Esophagus squamous epithelium (tissue), 5 donors: Measurements from ENCODE around the gene GNB3. TPM values are rescaled to one million over a fixed set of nuclear protein-coding genes. Genes with fewer than 3 reads are reported as not detected.
A peak's percentile ranks its signal among the peaks of the same experiment; 100 is the strongest.

Source experiments
- DNase-seq: peaks from one replicate; lab custom pipeline; 2025; lab: John Stamatoyannopoulos, UW
- H3K27ac ChIP-seq, 4 donors: fragments of 200-600 bp; sonication (generic); one replicate each; pipeline ENCODE4 v1.5.1; 2016 to 2019; ENCODE audit warnings: mild to moderate bottlenecking in 1 of 4
- H3K27me3 ChIP-seq, 4 donors: fragments of 200-600 bp; sonication (generic); 1 replicate in 3 of 4; 2 replicates in 1 of 4; pipeline versions ENCODE4 v1.5.1 to v1.6.0; 2017 to 2021; ENCODE audit warnings: antibody characterized with exemption in 1 of 4
- H3K36me3 ChIP-seq, 3 donors: fragments of 200-600 bp; sonication (generic); one replicate each; pipeline ENCODE4 v1.5.1; 2016 to 2019
- H3K4me1 ChIP-seq, 3 donors: fragments of 200-600 bp; sonication (generic); one replicate each; pipeline ENCODE4 v1.5.1; 2017 to 2019
- H3K4me3 ChIP-seq, 4 donors: fragments of 200-600 bp; sonication (generic); 1 replicate in 3 of 4; 2 replicates in 1 of 4; pipeline ENCODE4 v1.5.1; 2016 to 2019; ENCODE audit warnings: mild to moderate bottlenecking in 2 of 4, moderate library complexity in 1 of 4
- H3K9me3 ChIP-seq, 3 donors: fragments of 200-600 bp; sonication (generic); one replicate each; pipeline ENCODE4 v1.5.1; 2016 to 2019
- POLR2A ChIP-seq, 4 donors: fragments of 450-650 bp; IDR thresholded peaks; one replicate each; pipeline ENCODE4 v1.6.1; 2017; ENCODE audit warnings: antibody characterized with exemption in 4 of 4, mild to moderate bottlenecking in 4 of 4, moderate library complexity in 3 of 4
- WGBS, 2 donors: methylation state at CpG; one replicate each; pipeline ENCODE4 v1.1.5; 2018; 5-methylcytosine and 5-hydroxymethylcytosine counted together
- intact Hi-C: fragments of 100-400 bp; cut with DNase I; formaldehyde crosslinking; loops from one replicate; pipeline ENCODE4 v1.15.0; 2022
- total RNA-seq, 4 donors: library from RNA; depleted of rRNA; stranded (reverse); fragments of >200 nt; gene quantifications; one replicate each; pipeline ENCODE4 v1.1.0, GENCODE V29; 2016
- TF ChIP-seq, protein P1 (sequence below), 6 experiments: fragments of 450-650 bp in 4 of 6; fragments of 200-600 bp in 2 of 6; sonication (generic) in 2 of 6; IDR thresholded peaks; one replicate each; pipeline ENCODE4 v1.5.1; 2016 to 2019; ENCODE audit warnings: antibody characterized with exemption in 6 of 6, mild to moderate bottlenecking in 4 of 6, moderate library complexity in 4 of 6
- donor health status: DM: yes; HTN: yes; CAD: no.

Gene GNB3
- total RNA-seq, 4 donors from 2014 or later, result 0.76 TPM; not detected in 3

DNA sequence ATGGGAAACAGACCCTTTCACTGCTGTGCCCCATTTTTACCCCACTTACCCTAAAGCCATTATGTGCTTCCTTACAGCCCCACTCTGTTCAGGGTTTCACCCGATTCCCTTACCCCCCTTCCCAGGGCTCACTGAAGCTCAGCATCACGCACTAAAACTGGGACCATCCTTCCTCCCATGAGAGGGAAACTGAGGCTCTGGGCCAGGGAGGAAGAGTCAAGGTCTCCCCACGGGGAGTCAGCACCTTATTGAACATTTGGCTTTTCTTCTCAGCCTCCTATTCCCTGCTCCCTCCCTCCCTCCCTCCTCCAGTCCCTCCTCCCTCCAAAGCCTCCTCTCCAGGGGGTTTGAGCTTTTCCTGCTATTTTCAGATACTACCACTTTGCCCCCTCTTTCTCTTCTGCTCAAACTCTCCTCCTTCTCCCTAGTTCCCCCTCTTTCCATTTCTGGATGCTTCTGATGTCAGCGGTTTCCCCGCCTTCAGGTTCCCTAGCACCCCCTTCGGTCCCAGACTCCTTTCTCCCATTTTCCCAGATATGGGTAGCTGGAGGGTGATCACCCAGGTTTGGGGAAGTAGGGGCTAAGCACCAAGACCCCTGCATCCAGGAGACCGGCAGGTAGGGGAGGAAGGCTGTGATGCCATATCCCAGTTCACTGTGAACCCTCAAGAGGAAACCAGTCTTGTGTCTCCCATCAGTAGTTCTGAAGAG is 18.1 kb upstream of the GNB3 start:
- Histone ChIP-seq H3K4me1 (peaks cover 10 to 43% (median 17%) of the 10 kb centered on the region in 3 donors), H3K36me3 (no peaks in the 10 kb centered on the region), H3K4me3 (peak overlapping the region in 1 of 4 donors; percentile 59), H3K27ac (no peak overlapping the region), H3K9me3 (no peaks in the 10 kb centered on the region), H3K27me3 (peaks cover 0 to 76% (median 5%) of the 10 kb centered on the region in 4 donors)
- no peak for DNase-seq
- 48 to 50% methylated on average over 4 to 7 of the region's 7 CpGs for WGBS, 2 donors
- TF ChIP-seq, protein P1, sequence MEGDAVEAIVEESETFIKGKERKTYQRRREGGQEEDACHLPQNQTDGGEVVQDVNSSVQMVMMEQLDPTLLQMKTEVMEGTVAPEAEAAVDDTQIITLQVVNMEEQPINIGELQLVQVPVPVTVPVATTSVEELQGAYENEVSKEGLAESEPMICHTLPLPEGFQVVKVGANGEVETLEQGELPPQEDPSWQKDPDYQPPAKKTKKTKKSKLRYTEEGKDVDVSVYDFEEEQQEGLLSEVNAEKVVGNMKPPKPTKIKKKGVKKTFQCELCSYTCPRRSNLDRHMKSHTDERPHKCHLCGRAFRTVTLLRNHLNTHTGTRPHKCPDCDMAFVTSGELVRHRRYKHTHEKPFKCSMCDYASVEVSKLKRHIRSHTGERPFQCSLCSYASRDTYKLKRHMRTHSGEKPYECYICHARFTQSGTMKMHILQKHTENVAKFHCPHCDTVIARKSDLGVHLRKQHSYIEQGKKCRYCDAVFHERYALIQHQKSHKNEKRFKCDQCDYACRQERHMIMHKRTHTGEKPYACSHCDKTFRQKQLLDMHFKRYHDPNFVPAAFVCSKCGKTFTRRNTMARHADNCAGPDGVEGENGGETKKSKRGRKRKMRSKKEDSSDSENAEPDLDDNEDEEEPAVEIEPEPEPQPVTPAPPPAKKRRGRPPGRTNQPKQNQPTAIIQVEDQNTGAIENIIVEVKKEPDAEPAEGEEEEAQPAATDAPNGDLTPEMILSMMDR (IDR thresholded peaks at IDR 0.05), result no peak
- TF ChIP-seq POLR2A (IDR thresholded peaks at IDR 0.05), result no peak
- intact Hi-C loops, result no loop called here

DNA sequence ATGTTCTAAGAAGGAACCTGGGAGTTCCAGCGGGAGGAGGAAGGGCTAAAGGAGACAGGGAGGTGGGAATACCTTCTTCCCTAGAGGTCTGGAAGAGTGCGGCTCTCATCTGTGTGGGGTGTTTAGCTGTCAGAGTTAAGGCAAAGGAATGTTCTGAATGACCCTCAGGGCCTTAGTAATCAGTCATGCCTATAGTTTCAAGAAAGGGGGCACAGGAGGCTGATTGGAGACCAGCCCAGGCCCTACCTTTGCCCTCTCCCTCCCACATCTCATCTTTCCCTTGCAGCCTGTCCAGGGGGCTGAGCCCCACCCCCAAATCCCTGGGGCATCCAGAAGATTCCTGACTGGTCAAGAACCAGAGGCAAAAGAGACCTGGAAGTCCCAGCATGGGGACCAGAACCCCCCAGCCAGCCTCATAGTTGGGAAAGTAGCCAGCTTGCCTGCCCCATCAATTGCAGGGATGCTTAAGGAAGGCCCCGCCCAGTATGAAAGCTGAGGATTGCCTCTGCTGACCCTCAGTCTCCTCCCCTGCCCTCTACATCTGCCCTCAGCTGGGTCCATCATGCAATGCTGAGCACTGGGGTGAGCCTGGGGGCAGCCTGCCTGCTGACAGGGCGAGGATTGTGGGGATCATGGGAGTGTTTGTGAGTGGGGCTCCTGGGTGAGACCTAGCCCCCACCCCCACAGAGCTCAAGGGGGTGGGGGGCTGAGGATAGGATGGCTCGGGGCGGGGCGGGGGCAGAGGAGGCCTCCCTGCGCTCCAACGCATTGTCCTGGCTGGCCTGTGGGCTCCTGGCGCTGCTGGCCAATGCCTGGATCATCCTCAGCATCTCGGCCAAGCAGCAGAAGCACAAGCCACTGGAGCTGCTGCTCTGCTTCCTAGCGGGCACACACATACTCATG is 17.3 kb upstream of the GNB3 start:
- TF ChIP-seq, protein P1 (IDR thresholded peaks at IDR 0.05), result no peak
- DNase-seq, result no peak
- Histone ChIP-seq H3K27me3 (peaks cover 0 to 83% (median 5%) of the 10 kb centered on the region in 4 donors), H3K9me3 (no peaks in the 10 kb centered on the region), H3K4me3 (no peak overlapping the region), H3K4me1 (peaks cover 10 to 52% (median 18%) of the 10 kb centered on the region in 3 donors), H3K36me3 (no peaks in the 10 kb centered on the region), H3K27ac (no peak overlapping the region)
- 35 to 50% methylated on average over 3 to 4 of the region's 12 CpGs for WGBS, 2 donors
- intact Hi-C loops, result no loop called here

DNA sequence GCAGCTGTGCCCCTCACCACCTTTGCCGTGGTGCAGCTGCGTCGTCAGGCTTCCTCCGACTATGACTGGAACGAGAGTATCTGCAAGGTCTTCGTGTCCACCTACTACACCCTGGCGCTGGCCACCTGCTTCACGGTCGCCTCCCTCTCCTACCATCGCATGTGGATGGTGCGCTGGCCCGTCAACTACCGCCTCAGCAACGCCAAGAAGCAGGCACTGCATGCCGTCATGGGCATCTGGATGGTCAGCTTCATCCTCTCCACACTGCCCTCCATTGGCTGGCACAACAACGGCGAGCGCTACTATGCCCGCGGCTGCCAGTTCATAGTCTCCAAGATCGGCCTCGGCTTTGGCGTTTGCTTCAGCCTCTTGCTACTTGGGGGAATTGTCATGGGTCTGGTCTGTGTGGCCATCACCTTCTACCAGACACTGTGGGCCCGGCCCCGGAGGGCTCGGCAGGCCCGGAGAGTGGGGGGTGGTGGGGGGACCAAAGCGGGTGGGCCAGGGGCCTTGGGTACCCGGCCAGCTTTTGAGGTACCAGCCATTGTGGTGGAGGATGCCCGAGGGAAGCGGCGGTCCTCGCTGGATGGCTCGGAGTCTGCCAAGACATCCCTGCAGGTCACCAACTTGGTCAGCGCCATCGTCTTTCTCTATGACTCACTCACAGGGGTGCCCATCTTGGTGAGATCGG is 16.5 kb upstream of the GNB3 start:
- Histone ChIP-seq H3K27ac (no peak overlapping the region), H3K4me1 (peaks cover 10 to 59% (median 18%) of the 10 kb centered on the region in 3 donors), H3K9me3 (no peaks in the 10 kb centered on the region), H3K4me3 (no peak overlapping the region), H3K36me3 (no peaks in the 10 kb centered on the region), H3K27me3 (peaks cover 0 to 91% (median 5%) of the 10 kb centered on the region in 4 donors)
- TF ChIP-seq, protein P1 (IDR thresholded peaks at IDR 0.05), result no peak
- TF ChIP-seq POLR2A (IDR thresholded peaks at IDR 0.05), result no peak
- DNase-seq, result no peak
- WGBS, 2 donors, result 73 to 87% methylated on average over 15 to 17 of the region's 37 CpGs
- intact Hi-C loops, result no loop called here

DNA sequence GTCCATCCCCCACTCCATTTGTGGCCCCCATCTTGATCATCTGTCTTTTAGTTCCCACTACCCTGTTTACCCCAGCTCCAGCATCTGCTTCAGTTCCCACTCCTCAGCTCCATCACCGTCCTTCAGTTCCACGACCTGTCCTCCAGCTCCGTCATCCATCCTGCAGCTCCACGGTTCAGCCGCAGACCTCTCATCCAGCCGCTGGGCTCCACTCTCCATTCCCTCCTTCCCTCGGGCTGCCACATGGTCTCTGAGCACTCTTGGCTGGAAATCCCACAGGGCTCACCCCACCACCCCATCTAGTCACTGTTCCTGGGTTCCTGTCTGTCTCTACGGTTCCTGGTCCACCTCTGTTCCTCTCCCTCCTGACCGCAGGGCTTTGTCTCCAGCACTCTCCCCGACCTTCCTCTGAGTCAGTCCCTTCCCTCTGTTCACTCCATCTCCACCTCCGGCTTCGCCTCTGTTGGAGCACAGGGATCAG is 15.8 kb upstream of the GNB3 start:
- Histone ChIP-seq H3K4me3 (peak overlapping the region in 1 of 4 donors; percentile 24), H3K27me3 (peaks cover 0 to 98% (median 5%) of the 10 kb centered on the region in 4 donors), H3K36me3 (no peaks in the 10 kb centered on the region), H3K4me1 (peaks cover 10 to 66% (median 18%) of the 10 kb centered on the region in 3 donors), H3K27ac (no peak overlapping the region), H3K9me3 (no peaks in the 10 kb centered on the region)
- WGBS, 2 donors, result 35 to 40% methylated on average over 12 of the region's 12 CpGs
- no peak for DNase-seq
- no peak for TF ChIP-seq POLR2A (IDR thresholded peaks at IDR 0.05)
- intact Hi-C loops, result loop anchor here (5.0 kb wide), 1 partner anchor 88 kb away; no protein-coding TSS in a partner anchor
